Measurements from ENCODE around the gene NHLRC4.

DNA sequence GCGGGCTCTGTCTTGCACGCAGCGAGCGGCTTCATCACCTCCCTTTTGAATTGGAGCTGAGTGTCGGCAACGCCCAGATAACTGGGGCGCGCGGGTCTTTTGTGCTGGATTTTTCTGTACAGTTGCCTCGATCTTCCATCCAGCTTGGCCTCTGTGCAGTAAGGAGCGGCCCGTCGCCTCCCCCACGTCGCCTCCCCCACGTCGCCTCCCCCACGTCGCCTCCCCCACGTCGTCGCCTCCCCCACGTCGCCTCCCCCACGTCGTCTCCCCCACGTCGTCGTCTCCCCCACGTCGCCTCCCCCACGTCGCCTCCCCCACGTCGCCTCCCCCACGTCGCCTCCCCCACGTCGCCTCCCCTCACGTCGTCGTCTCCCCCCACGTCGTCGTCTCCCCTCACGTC is 22.3 kb upstream of the NHLRC4 start:
- TF ChIP-seq CTCF (CRISPR knock-in tag; IDR thresholded peaks at IDR 0.05) (no peak), ZNF740 (CRISPR knock-in tag; IDR thresholded peaks at IDR 0.05) (no peak), MTF2 (CRISPR knock-in tag; IDR thresholded peaks at IDR 0.05; ENCODE audit: borderline replicate concordance) (no peak), EHMT2 (IDR thresholded peaks at IDR 0.05; ENCODE audit: borderline replicate concordance, low read depth, low read length) (no peak)
